ENCODE measurements around the gene ASB16.

- TF ChIP-seq POLR2A (IDR thresholded peaks at IDR 0.05), result no peak
- TF ChIP-seq CTCF (IDR thresholded peaks at IDR 0.05), result no peak
Measured at GRCh38 chr17:44149750-44150329, 20.7 kb upstream of the ASB16 start.
